Ascending aorta (tissue), 2 donors: ENCODE measurements around the gene FHOD3. TPM values are rescaled to one million over a fixed set of nuclear protein-coding genes. Genes with fewer than 3 reads are reported as not detected.

Source experiments
- DNase-seq, 2 donors: peaks; one replicate each; pipeline ENCODE4 v3.0.0-alpha.2; 2019; ENCODE audit warnings: low spot score in 2 of 2
- H3K27ac ChIP-seq, 2 donors: fragments of 200-600 bp; sonication (generic); one replicate each; pipeline ENCODE4 v1.5.1; 2016 to 2017; ENCODE audit warnings: mild to moderate bottlenecking in 1 of 2
- H3K27me3 ChIP-seq: fragments of 200-600 bp; sonication (generic); one replicate; pipeline ENCODE4 v1.5.1; 2017
- H3K36me3 ChIP-seq, 2 donors: fragments of 200-600 bp; sonication (generic); one replicate each; pipeline ENCODE4 v1.5.1; 2016
- H3K4me1 ChIP-seq, 2 donors: fragments of 200-600 bp; sonication (generic); one replicate each; pipeline ENCODE4 v1.5.1; 2016 to 2017; ENCODE audit warnings: mild to moderate bottlenecking in 1 of 2
- H3K4me3 ChIP-seq, 2 donors: fragments of 200-600 bp; sonication (generic); one replicate each; pipeline ENCODE4 v1.5.1; 2016 to 2017; ENCODE audit warnings: mild to moderate bottlenecking in 1 of 2
- H3K9me3 ChIP-seq, 2 donors: fragments of 200-600 bp; sonication (generic); one replicate each; pipeline ENCODE4 v1.5.1; 2016
- CTCF ChIP-seq, 3 experiments: fragments of 200-600 bp in 2 of 3; fragments of 450-650 bp in 1 of 3; sonication (generic) in 2 of 3; IDR thresholded peaks; one replicate each; pipeline ENCODE4 v1.5.1; 2016 to 2019; ENCODE audit warnings: antibody characterized with exemption in 3 of 3, mild to moderate bottlenecking in 1 of 3, moderate library complexity in 1 of 3
- intact Hi-C: fragments of 100-400 bp; cut with DNase I; formaldehyde crosslinking; loops from one replicate; pipeline ENCODE4 v1.15.1; 2023
- total RNA-seq: library from RNA; depleted of rRNA; stranded (reverse); fragments of >200 nt; gene quantifications from one replicate; pipeline ENCODE4 v1.1.0, GENCODE V29; 2016

The FHOD3 gene
- total RNA-seq, 1 donor from 2014 or later: 12.7 TPM

DNA sequence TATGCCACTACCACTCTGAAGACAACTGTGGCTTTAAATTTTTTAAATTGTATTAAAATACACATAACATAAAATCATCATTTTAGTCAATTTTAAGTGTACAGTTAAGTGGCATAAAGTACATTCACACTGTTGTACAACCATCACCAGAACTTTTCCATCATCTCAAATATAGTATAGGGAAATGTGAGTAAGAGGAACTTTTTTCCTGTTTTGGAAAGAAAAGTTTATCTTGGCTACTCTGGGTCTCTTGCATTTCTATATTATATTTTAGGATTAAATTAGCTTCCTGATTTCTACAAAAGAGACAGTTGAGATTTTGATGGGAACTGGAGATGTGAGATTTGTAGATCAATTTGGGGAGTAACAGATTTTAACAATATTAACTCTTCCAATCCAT, 528.0 kb downstream of the FHOD3 start:
- no peak for TF ChIP-seq CTCF (IDR thresholded peaks at IDR 0.05)
- H3K27ac ChIP-seq: no peak overlapping the region
- peaks cover 3 to 5% of the 10 kb centered on the region in 2 donors for H3K36me3 ChIP-seq
- H3K9me3 ChIP-seq: no peaks in the 10 kb centered on the region
- H3K27me3 ChIP-seq: no peaks in the 10 kb centered on the region
- no peak overlapping the region for H3K4me3 ChIP-seq
- intact Hi-C loops: loop anchor here (5.0 kb wide), 1 partner anchor 62 kb away; no protein-coding TSS in a partner anchor
- DNase-seq: no peak
- peaks cover 0 to 9% of the 10 kb centered on the region in 2 donors for H3K4me1 ChIP-seq

- H3K36me3 ChIP-seq: peaks cover 3 to 5% of the 10 kb centered on the region in 2 donors
- H3K9me3 ChIP-seq: no peaks in the 10 kb centered on the region
- TF ChIP-seq CTCF (IDR thresholded peaks at IDR 0.05): no peak
These were observed 529.0 kb downstream of the FHOD3 start for GRCh38 chr18:36826556-36826955.

DNA sequence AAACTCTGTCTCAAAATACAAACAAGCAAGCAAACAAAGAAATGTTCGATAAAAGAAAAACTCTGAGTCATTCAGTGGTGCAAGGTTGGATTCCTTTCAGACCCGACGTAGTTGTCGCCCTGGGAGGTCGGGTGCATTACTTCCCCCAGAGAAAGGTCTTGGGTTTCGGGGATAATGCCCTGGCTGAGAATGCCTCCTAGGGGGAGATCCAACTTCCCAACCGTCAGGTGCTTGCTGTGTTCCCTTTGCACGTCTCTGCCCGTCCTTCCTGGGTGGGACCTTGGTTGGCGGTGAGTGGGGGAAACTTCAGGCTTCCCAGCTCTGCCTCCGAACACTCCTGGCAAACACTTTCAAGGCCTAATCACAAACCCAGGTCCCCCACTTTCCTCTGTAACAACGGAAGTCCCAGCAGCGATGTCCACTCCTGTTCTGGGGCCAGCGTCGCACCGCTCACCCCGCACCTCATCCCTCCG, 530.7 kb downstream of the FHOD3 start:
- H3K4me3 ChIP-seq: peak overlapping the region; percentile 69 to 74
- H3K27ac ChIP-seq: peak overlapping the region; percentile 78 to 82
- no peak for DNase-seq

More at GRCh38 chr18:36826556-36826955, 529.0 kb downstream of the FHOD3 start:
- intact Hi-C loops: loop anchor here (5.0 kb wide), 1 partner anchor 61 kb away; no protein-coding TSS in a partner anchor
- Histone ChIP-seq H3K4me1 (peaks cover 0 to 14% of the 10 kb centered on the region in 2 donors), H3K4me3 (no peak overlapping the region), H3K27me3 (no peaks in the 10 kb centered on the region), H3K27ac (no peak overlapping the region)
- no peak for DNase-seq

DNA sequence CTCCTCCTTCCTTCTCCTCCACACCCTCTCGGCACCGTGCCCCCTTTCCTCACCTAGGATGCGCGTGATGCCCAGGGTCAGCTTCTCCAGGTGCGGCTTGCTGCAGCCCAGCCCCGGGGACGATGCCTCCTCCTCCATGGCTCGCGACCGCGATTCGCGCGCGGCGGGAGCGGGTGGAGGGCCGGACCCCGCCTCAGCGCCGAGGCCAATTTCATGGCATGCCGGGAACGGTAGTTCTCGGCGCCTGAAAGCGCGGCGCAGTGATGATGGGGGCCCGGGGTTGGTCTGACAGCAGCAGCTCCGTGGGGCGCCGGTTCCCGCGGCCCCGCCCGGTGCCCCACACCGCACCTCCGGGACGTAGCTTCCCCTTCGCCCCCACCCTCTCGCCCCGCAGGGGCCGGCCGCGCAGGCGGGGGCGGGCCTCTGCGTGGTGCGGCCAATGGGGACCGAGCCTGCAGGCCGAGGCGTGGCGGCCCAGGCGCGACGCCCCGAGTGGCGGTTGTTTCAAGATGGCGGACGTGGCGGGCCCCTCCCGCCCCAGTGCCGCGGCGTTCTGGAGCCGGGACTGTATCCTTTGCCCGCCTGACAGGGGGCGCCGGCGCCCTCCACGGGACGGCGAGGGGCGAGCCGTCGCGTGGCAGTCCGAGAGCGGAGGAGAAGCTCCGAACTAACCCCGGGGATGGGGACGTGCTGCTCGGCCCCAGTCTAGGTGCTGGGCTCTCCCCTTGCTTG, 531.3 kb downstream of the FHOD3 start, which contains the start of the genes KIAA1328 and TPGS2:
TSS of gene KIAA1328 (plus strand) at position 498 of the 732 bp plus-strand sequence. CDS start at position 510, 12 bp downstream.
TSS of gene TPGS2 (minus strand) at position 373 of the 732 bp plus-strand sequence. CDS start at position 138, 235 bp downstream.
- peak; percentile 20 to 58 (median 57) for TF ChIP-seq CTCF (IDR thresholded peaks at IDR 0.05)
- peak; percentile 51 to 92 for DNase-seq
- no peaks in the 10 kb centered on the region for H3K27me3 ChIP-seq
- peak within 1 kb of the TSS; percentile 78 to 82 for H3K27ac ChIP-seq
- peaks cover 0 to 15% of the 10 kb centered on the region in 2 donors for H3K4me1 ChIP-seq
- intact Hi-C loops: loop anchor here (5.0 kb wide), 1 partner anchor 59 kb away; no protein-coding TSS in a partner anchor
- no peaks in the 10 kb centered on the region for H3K9me3 ChIP-seq
- peak within 1 kb of the TSS; percentile 69 to 74 for H3K4me3 ChIP-seq
- no peaks in the 10 kb centered on the region for H3K36me3 ChIP-seq

More for the DNA sequence above, 530.7 kb downstream of the FHOD3 start:
- peaks cover 0 to 15% of the 10 kb centered on the region in 2 donors for H3K4me1 ChIP-seq
- no peaks in the 10 kb centered on the region for H3K27me3 ChIP-seq
- no peaks in the 10 kb centered on the region for H3K9me3 ChIP-seq
- intact Hi-C loops: loop anchor here (5.0 kb wide), 1 partner anchor 59 kb away; no protein-coding TSS in a partner anchor
- TF ChIP-seq CTCF (IDR thresholded peaks at IDR 0.05): no peak
- no peaks in the 10 kb centered on the region for H3K36me3 ChIP-seq

Other genes starting within 250 kb of the FHOD3 start
- 16.4 TPM for gene RPRD1A, start 230.2 kb upstream of the FHOD3 start, total RNA-seq
- 32.1 TPM for gene SLC39A6, start 168.4 kb upstream of the FHOD3 start, total RNA-seq
- 9.7 TPM for gene ELP2, start 167.8 kb upstream of the FHOD3 start, total RNA-seq
- 0.21 TPM for gene MOCOS, start 110.2 kb upstream of the FHOD3 start, total RNA-seq